ENCODE measurements around the gene SYTL1. TPM values are rescaled to one million over a fixed set of nuclear protein-coding genes. Genes with fewer than 3 reads are reported as not detected.

The SYTL1 gene
- total and polyA plus RNA-seq, 12 donors: 0.22 to 10.9 (median 1.0) TPM; not detected in 2

- Histone ChIP-seq H3K36me3 (replicated peaks in 1 of 2) (peaks cover 0 to 38% of the 10 kb centered on the region in 2 donors), H3K4me3 (no peak overlapping the region), H3K9me3 (replicated peaks in 1 of 3) (no peaks in the 10 kb centered on the region), H3K4me1 (replicated peaks in 1 of 2) (peaks cover 10 to 31% of the 10 kb centered on the region in 2 donors), H3K27me3 (no peaks in the 10 kb centered on the region), H3K27ac (no peak overlapping the region)
- no peak for TF ChIP-seq CTCF (IDR thresholded peaks at IDR 0.05)
- no peak for TF ChIP-seq POLR2A (IDR thresholded peaks at IDR 0.05)
- no peak for DNase-seq
- intact Hi-C loops (cut with DNase I): no loop called here
- WGBS, 4 donors: 86 to 98% (median 91%) methylated on average over 5 of the region's 5 CpGs
These were observed 13.9 kb upstream of the SYTL1 start for GRCh38 chr1:27327964-27328363.

- Histone ChIP-seq H3K9me3 (replicated peaks in 1 of 3) (no peaks in the 10 kb centered on the region), H3K4me3 (no peak overlapping the region), H3K27me3 (no peaks in the 10 kb centered on the region), H3K27ac (no peak overlapping the region), H3K4me1 (replicated peaks in 1 of 2) (peaks cover 5 to 22% of the 10 kb centered on the region in 2 donors), H3K36me3 (replicated peaks in 1 of 2) (peaks cover 0 to 56% of the 10 kb centered on the region in 2 donors)
- no peak for DNase-seq
- intact Hi-C loops (cut with DNase I): no loop called here
- 87 to 92% (median 89%) methylated on average over 6 to 8 of the region's 8 CpGs for WGBS, 4 donors
- TF ChIP-seq CTCF (IDR thresholded peaks at IDR 0.05) (no peak), POLR2A (IDR thresholded peaks at IDR 0.05) (no peak)
These were observed 11.0 kb upstream of the SYTL1 start for GRCh38 chr1:27330786-27331185.

GRCh38 chr1:27331426-27331825, 10.4 kb upstream of the SYTL1 start:
- peak overlapping the region in 1 of 5 donors; percentile 14 for H3K27ac ChIP-seq
- H3K27me3 ChIP-seq: no peaks in the 10 kb centered on the region
- peaks cover 0 to 59% of the 10 kb centered on the region in 2 donors for H3K36me3 ChIP-seq (replicated peaks in 1 of 2)
- no peak for TF ChIP-seq POLR2A (IDR thresholded peaks at IDR 0.05)
- TF ChIP-seq CTCF (IDR thresholded peaks at IDR 0.05): no peak
- 93 to 100% (median 95%) methylated on average over 2 to 3 of the region's 3 CpGs for WGBS, 4 donors
- intact Hi-C loops (cut with DNase I): no loop called here
- H3K4me3 ChIP-seq: no peak overlapping the region
- H3K9me3 ChIP-seq (replicated peaks in 1 of 3): no peaks in the 10 kb centered on the region
- no peak for DNase-seq
- peaks cover 5 to 17% of the 10 kb centered on the region in 2 donors for H3K4me1 ChIP-seq (replicated peaks in 1 of 2)

- TF ChIP-seq POLR2A (IDR thresholded peaks at IDR 0.05) (no peak), CTCF (IDR thresholded peaks at IDR 0.05) (no peak)
- WGBS, 4 donors: 54 to 73% (median 62%) methylated on average over 5 of the region's 5 CpGs; no CpG with 5 or more reads in 1 of the 4 donors
- Histone ChIP-seq H3K27me3 (no peaks in the 10 kb centered on the region), H3K27ac (peak overlapping the region in 1 of 5 donors; percentile 14), H3K4me3 (no peak overlapping the region), H3K9me3 (replicated peaks in 1 of 3) (no peaks in the 10 kb centered on the region), H3K4me1 (replicated peaks in 1 of 2) (peaks cover 5 to 12% of the 10 kb centered on the region in 2 donors), H3K36me3 (replicated peaks in 1 of 2) (peaks cover 0 to 62% of the 10 kb centered on the region in 2 donors)
- peak in 5 of 7 donors; percentile 48 to 69 (median 54) for DNase-seq
- intact Hi-C loops (cut with DNase I): no loop called here
These were observed 9.9 kb upstream of the SYTL1 start for GRCh38 chr1:27331922-27332321.

Data from adrenal gland (tissue), 12 donors.